ENCODE data around the gene KIAA0513.

Gene KIAA0513

DNA sequence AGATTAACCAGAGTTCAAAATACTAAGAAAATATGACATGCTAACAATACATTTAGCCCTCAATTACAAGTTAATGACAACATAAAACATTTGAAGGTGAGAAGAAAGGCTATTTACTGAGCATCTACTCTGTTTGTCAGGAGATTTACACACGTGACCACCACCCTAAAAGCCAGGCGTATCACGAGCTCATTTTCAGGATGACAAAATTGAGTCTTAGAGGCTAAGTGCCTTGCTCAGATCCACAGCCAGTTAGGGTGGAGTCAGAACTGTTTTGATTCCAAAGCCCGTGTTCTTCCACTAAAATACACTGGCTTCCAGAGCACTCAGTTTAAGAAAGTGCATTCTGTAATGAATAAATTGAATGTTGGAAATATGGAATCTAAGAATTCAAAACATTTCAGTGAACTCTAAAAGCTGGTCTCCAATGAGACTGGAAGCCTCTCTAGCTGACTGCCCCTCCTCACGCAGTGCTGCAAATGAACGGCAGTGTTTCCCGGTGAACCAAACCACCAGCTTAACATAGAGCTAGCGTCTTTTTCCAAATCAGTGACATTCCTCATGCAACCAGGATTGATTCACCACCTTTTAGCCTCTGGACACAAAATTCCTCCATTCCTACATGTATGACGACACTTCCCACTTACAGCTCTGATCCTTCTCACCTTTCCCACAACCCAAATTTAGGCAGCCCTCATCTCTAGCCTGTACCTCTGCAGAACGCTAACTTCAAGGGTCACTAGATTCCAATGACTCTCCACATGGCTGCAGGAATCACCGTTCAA lies 22.1 kb upstream of the KIAA0513 start:
- peak; percentile 61 for DNase-seq

GRCh38 chr16:85006639-85007038 lies 21.0 kb upstream of the KIAA0513 start:
- no peak for DNase-seq

DNA sequence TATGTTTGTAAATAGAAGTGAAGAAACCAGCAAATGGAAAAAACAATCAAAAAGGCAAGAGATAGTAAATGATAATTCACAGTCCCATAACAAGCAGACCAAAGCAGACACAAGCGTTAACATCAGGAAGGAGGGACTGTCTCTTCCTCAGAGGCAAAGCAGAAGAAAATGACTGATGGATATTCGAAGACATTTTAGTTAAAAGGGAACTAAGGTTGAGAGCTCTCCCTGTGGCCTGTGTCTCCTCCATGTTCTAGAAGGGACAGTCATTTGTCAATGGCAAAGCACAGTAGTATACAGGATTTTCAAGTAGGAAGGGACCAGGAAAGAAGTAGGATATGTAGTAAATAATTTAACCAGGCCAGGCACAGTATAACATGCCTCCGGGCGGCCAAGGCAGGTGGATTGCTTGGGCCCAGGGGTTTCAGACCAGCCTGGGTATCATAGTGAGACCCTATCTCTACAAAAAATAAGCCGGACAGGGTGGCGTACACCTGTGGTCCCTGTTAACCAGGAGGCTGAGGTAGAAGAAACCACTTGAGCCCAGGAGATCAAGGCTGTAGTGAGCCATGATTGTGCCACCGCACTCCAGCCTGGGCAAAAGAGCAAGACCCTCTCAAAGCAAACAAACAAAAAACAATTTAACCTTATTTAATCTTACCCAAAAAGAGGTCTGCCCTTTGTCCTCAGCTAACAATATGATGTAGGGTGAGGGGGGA lies 19.9 kb upstream of the KIAA0513 start:
- DNase-seq, result no peak

DNA sequence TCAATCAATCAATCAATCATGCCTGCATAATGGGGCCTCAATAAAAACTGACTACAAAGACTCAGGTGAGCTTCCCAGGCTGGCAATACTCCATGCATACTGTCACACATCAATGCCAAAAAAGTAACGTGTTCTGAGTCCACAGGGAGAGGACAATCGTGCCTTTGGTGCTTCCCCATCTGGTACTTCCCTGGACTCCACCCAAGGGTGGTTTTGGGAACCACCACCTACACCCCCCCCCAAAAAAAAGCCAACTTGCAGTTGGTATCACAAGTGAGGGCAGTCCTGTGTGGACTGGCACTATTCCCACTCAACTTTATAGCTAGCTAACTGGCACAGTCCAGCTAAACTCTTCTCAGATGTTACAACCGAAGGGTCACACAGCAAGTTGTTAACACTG lies 19.3 kb upstream of the KIAA0513 start:
- no peak for DNase-seq

GRCh38 chr16:85010446-85010930 lies 17.1 kb upstream of the KIAA0513 start:
- no peak for DNase-seq

GRCh38 chr16:85010931-85011845 lies 16.4 kb upstream of the KIAA0513 start, which contains the start of gene ZDHHC7:
Gene ZDHHC7 (minus strand): TSS chr16:85011535. CDS start chr16:84990618, 20,917 bp downstream.
- DNase-seq, result peak; percentile 86

- no peak for DNase-seq
Measured at GRCh38 chr16:85011846-85012284, 15.7 kb upstream of the KIAA0513 start.

DNA sequence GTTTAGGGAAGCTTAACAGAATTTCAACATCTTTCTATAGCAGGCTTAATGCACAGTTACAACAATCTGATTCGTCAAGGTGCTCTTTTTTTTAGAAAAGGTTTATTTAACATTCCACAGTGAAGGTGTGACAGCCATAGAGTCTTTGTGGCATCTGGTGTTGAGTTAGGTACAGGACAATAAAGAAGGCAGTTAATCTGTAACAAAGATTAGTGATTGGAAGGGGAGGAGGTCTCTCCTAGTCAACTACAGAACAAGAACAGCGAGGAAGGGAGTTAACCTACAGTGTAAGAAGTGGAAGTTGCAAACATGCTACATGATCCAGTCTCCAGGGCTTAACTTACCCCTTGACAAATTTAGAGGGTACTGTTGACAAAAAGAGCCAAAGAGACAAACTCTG lies 13.3 kb upstream of the KIAA0513 start:
- DNase-seq, result no peak

- DNase-seq, result no peak
Measured at GRCh38 chr16:85015481-85016187, 12.0 kb upstream of the KIAA0513 start.

DNA sequence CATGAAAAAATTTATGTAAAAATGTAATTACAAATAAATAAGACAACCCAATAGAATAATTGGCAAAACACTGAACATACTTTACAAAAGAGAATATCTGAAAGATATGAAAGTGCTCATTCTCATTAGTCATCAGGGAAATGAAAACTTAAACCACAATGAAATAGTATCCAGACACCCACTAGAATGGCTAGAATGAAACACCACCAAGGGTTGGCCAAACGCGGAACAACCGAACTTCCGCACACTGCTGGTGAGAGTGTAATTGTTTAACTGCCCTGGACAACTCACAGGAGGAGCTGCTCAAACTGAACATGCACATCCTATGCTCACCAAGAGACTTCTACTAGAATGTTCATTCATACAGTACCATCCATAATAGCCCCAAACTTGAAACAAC lies 10.4 kb upstream of the KIAA0513 start:
- peak; percentile 29 for DNase-seq

DNA sequence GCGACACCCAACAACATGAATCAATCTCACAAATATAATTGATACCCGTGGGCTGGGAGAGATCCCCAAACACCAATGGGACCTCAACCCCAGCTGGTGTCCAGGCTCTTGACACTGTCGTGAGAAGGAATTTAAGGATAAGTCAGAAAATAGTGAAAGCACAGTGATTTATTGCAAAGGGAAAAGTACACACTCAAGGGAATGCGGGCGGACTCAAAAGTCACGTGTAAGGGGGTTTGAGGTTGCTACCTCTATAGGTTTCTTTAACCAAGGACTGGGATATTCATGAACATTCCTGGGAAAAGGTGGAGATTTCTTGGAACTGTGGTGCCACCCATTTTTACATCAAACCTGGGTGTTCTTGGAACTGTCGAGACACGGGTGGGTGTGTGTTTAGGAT lies 10.0 kb upstream of the KIAA0513 start:
- no peak for DNase-seq

DNA sequence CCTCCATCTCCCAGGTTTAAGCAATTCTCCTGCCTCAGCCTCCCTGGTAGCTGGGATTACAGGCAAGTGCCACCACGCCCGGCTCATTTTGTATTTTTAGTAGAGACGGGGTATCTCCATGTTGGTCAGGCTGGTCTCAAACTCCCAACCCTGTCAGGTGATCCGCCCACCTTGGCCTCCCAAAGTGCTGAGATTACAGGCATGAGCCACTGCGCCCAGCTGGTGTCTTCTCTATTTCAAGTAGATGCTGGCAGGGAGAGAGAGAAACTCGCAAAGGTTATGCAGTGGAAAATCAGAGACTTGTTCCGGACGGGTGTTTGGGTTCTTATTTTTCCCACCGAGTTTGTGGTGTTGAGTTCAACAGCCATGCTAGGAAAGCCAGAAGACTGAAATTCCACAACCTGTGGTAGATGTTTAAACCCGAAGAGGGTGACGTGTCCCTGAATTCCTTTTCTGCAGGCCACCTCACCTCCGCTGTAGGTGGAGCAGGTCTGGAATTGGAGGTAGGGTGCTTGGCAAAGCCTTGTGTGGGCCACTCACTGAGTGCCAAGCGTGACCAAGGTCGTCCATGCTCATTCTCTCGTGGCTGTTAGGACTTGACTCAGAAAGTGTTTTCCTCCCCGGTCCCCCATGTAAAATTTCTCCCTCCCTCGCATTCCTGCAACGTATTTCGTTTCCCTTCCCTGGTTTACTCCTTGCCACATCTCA lies 8.9 kb upstream of the KIAA0513 start:
- no peak for DNase-seq

DNA sequence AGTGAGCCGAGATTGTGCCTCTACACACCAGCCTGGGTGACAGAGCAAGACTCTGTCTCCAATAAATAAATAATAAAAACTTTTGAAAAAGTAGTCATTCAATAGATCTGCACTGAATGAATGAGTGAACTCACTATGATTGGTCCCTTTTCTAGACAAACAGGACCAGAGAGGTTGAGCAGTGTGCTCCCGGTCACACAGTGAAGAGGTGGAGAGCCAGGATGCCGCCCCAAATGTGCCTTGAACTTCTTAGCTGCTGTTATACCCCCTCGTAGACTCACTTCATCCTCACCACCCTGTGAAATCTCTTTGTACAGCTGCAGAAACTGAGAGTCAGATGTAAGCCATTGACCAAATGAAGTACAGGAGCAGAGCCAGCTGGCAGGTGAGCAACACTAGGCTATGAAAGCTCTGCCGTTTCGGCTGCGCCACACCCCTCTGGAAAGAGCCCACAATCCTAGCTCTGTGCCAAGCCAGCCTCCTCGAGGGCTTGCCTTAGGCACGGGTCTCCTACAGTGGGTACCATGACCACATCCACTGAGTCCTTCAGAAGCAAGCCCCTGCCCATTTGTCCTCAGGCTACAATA lies 7.8 kb upstream of the KIAA0513 start:
- DNase-seq, result no peak

DNA sequence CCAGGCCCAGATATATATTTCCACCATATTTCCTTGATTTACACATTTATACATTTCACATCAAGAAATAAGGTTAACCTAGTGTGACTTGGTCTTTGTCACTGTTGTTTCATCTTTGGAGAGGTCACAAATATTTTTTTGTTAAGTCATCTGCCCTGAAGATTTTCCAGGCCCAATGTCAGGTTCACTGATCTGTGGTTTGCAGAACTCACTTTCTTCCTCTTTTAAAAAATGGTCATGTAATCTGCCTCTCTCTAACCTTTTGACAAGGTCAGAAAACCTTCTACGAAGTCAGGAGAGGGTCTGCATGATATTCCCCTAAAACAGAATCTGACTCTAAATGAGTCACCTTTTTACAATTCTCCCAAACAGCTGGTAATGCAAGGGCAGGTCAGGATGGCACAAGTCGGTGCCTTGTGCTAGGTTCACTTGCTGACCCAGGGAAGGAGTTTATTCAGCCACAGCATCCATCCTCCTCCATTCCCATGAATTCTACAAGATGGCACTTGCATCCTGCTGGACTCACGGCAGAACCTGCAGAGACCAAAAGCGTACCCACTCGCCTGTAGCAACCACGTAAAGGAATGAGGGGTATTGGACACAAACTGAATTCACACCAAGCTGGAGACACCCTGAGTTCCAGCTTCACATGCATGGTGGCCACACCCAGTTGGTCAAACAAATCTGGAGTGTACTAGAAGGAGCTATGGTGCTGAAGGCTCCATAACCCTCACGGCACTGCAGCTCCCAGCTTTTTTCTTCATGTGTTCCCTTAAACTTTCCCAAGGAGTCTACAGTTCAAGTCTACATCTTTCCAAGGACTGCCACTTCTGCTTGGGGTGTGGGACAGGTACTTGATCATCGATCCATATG lies 1.6 kb upstream of the KIAA0513 start:
- no peak for DNase-seq

GRCh38 chr16:85026703-85027102 lies 892 bp upstream of the KIAA0513 start:
- no peak for DNase-seq

DNA sequence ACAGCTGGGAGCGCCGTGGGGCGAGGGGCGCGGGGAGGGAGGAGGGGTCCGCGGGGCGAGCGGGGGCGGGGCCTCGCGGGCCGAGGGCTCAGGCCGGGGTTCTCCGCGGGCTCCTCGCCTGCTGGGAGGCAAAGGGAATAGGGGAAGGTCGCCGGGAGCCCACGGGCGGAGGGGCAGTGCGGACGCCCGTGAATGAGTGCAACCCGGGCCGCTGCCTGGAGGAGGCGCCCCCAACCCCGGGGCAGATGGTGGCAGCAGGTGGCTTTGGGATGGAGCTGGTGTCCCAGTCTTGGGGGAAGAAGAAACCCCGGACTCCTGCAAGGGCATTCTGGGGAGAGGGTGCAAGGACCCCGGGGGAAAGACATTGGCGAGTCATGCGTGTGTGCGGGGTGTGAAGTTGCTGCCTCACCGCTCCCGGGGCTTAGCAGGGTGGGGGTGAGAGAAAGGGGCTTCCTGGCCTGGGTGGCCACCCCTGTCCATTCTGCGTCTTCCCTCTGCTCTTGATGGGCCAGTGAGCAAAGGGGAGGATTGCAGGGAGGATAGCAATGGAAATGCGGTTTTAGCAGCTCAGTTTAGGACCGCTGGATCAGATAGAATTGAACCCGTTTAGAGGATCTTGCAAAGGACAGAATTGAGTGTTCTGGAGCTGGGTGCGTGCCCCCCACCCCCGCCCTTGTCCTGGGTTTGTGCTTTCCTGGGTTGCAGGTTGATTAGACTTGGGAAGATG lies 526 bp downstream of the KIAA0513 start:
- DNase-seq, result no peak

DNA sequence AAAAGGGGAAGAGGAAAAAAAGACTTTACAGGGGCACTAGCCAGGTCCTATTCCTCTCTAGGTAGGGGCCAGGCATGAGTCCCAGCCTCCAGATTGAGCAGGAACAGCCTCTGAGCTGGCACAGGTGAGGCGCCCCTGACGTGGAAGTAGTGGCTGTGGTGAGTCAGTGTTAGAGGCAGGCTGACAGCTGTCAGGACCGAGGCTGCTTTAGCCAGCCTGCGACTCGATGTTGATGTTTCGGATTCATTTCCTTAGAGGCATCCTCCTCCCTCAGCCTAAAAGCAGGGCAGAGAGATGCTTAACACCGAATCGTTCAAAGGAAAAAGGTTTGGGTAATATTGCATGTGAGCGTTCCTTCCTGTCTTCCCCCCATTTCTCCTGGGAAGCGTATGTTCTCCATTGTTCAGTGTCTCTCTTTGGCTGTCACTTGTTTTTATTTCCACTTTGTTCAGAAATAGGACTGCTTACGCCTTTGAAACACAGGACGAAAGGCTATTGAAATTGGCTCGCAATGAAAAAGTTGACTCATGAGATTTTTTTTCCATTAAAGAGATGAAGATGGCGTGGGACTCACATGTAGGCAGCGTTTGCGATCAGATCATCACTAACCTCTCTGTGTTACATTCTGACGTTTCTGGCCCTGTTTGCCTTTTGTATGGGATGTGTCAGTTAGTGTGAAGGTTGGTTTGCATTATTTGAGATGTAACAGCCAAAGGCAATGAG lies 1.3 kb downstream of the KIAA0513 start:
- DNase-seq, result peak; percentile 42

GRCh38 chr16:85029408-85029784 lies 1.8 kb downstream of the KIAA0513 start:
- peak; percentile 55 for DNase-seq

All from fibroblast of skin of back (primary cell).